ENCODE data around the gene LRMDA.

GRCh38 chr10:75602341-75602740, 170.9 kb downstream of the LRMDA start:
- no peak for TF ChIP-seq CTCF (IDR thresholded peaks at IDR 0.05)
- no peak for TF ChIP-seq POLR2AphosphoS5 (IDR thresholded peaks at IDR 0.05)
- no peak for TF ChIP-seq POLR2A (IDR thresholded peaks at IDR 0.05)

Data from transverse colon (tissue), 4 donors.